Gastroesophageal sphincter (tissue), 3 donors: ENCODE results near the gene ARHGAP19.

Experiments
- CTCF ChIP-seq, 4 experiments: fragments of 200-600 bp in 2 of 4; fragments of 450-650 bp in 2 of 4; sonication (generic) in 1 of 4; IDR thresholded peaks; one replicate each; pipeline ENCODE4 v1.5.1; 2017 to 2019; ENCODE audit warnings: antibody characterized with exemption in 4 of 4, mild to moderate bottlenecking in 2 of 4, moderate library complexity in 2 of 4
- EP300 ChIP-seq: sonication (generic); formaldehyde crosslinking; IDR thresholded peaks from one replicate; pipeline ENCODE4 v1.6.1; 2017; ENCODE audit warnings: antibody characterized with exemption, mild to moderate bottlenecking
- POLR2A ChIP-seq, 2 donors: fragments of 450-650 bp; IDR thresholded peaks; one replicate each; pipeline ENCODE4 v1.6.1; 2017; ENCODE audit warnings: antibody characterized with exemption in 2 of 2, mild to moderate bottlenecking in 2 of 2, moderate library complexity in 1 of 2
- POLR2AphosphoS5 ChIP-seq: sonication (generic); formaldehyde crosslinking; IDR thresholded peaks from one replicate; pipeline ENCODE4 v1.6.1; 2017; ENCODE audit warnings: antibody characterized with exemption

GRCh38 chr10:97180986-97181385 lies 111.5 kb downstream of the ARHGAP19 start:
- TF ChIP-seq CTCF (IDR thresholded peaks at IDR 0.05) (no peak), POLR2A (IDR thresholded peaks at IDR 0.05) (no peak), POLR2AphosphoS5 (no peak), EP300 (no peak)
